SK-N-MC (cell line): ENCODE data around the gene SRBD1.

Experiments
- EZH2 ChIP-seq: fragments of 200-600 bp; sonication (generic); IDR thresholded peaks from one replicate; pipeline ENCODE4 v1.6.1; 2017; ENCODE audit warnings: antibody characterized with exemption
- FOXP2 ChIP-seq: optimal IDR thresholded peaks from 2 replicates; pipeline ENCODE3; 2011; ENCODE audit warnings: mild to moderate bottlenecking, moderate library complexity; ENCODE audit not compliant: insufficient read depth; ENCODE audit errors: extremely low read length, control extremely low read depth
- POLR2AphosphoS5 ChIP-seq: IDR thresholded peaks from 2 replicates; pipeline ENCODE4 v1.6.1; 2012; ENCODE audit warnings: mild to moderate bottlenecking, low read depth, low read length, borderline replicate concordance

DNA sequence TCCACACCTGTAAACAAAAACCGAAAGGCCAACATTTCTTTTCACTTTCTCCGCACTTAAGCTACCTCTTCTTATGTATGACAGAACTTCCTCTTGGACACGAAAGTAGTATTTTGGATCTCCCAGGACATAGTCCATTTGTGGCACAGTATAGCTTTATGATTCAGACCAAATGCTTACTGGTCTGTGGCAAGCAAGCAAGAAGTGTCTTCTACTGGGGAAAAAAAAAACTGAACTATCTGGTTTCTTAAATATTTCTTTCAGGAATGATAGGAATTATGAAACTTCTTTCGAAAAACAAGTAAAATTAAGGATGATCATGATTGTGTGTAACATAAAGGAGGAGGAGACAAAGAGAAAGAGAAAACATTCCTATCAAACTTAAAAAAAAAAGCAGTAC, 33.6 kb downstream of the SRBD1 start:
- no peak for TF ChIP-seq EZH2
- TF ChIP-seq POLR2AphosphoS5 = no peak
- TF ChIP-seq FOXP2 = no peak
